Astrocyte (in vitro differentiated cells and primary cell): ENCODE results near the gene PTPRT.

Experiments
- CTCF ChIP-seq: IDR thresholded peaks from 2 replicates; pipeline ENCODE4 v1.5.1; 2011; ENCODE audit warnings: low read depth, mild to moderate bottlenecking, inconsistent platforms, low read length, moderate library complexity; ENCODE audit not compliant: insufficient read depth
- EZH2 ChIP-seq: IDR thresholded peaks from 2 replicates; pipeline ENCODE4 v1.6.1; 2012; ENCODE audit warnings: mild to moderate bottlenecking, low read length, inconsistent platforms; ENCODE audit not compliant: insufficient read depth

GRCh38 chr20:42158272-42158671 lies 1031.4 kb downstream of the PTPRT start:
- TF ChIP-seq CTCF: no peak
- no peak for TF ChIP-seq EZH2
